Prostate gland (tissue), 2 donors: ENCODE results near the gene MAD1L1. TPM values are rescaled to one million over a fixed set of nuclear protein-coding genes. Genes with fewer than 3 reads are reported as not detected.

Experiments used
- DNase-seq: peaks from one replicate; pipeline ENCODE4 v3.0.0-alpha.2; 2019; ENCODE audit warnings: low spot score
- H3K27ac ChIP-seq, 2 donors: fragments of 200-600 bp; sonication (generic); 2 replicates each; pipeline ENCODE4 v1.5.1; 2017 to 2019
- H3K27me3 ChIP-seq: fragments of 200-600 bp; sonication (generic); replicated peaks from 2 replicates; pipeline ENCODE4 v1.5.1; 2019; ENCODE audit not compliant: insufficient read depth
- H3K36me3 ChIP-seq, 2 donors: fragments of 200-600 bp; sonication (generic); 1 replicate in 1 of 2; 2 replicates in 1 of 2; pipeline versions ENCODE4 v1.5.1 to v1.8.1; 2017 to 2019
- H3K4me1 ChIP-seq: fragments of 200-600 bp; sonication (generic); replicated peaks from 2 replicates; pipeline ENCODE4 v1.5.1; 2019
- H3K4me3 ChIP-seq, 2 donors: fragments of 200-600 bp; sonication (generic); 2 replicates each; pipeline ENCODE4 v1.5.1; 2017 to 2019
- H3K9me3 ChIP-seq: fragments of 200-600 bp; sonication (generic); 2 replicates; pipeline ENCODE4 v1.5.1; 2017
- POLR2A ChIP-seq: fragments of 450-650 bp; IDR thresholded peaks from one replicate; pipeline ENCODE4 v1.6.1; 2016; ENCODE audit warnings: antibody characterized with exemption, mild to moderate bottlenecking
- POLR2AphosphoS5 ChIP-seq: sonication (generic); formaldehyde crosslinking; IDR thresholded peaks from one replicate; pipeline ENCODE4 v1.6.1; 2017; ENCODE audit warnings: antibody characterized with exemption
- WGBS: methylation state at CpG from one replicate; pipeline ENCODE4 v1.1.5; 2018; 5-methylcytosine and 5-hydroxymethylcytosine counted together
- intact Hi-C: fragments of 100-400 bp; cut with DNase I; formaldehyde crosslinking; loops from one replicate; pipeline ENCODE4 v1.14.2; 2022
- total RNA-seq, 2 donors: library from RNA; depleted of rRNA; stranded (reverse); fragments of >200 nt; gene quantifications; one replicate each; pipeline ENCODE4 v1.1.0, GENCODE V29; 2016
- TF ChIP-seq, protein P1 (sequence below), 4 experiments: fragments of 200-600 bp in 2 of 4; fragments of 450-650 bp in 2 of 4; sonication (generic) in 2 of 4; IDR thresholded peaks; 1 replicate in 3 of 4; 2 replicates in 1 of 4; pipeline ENCODE4 v1.5.1; 2016 to 2019; ENCODE audit warnings: antibody characterized with exemption in 4 of 4, mild to moderate bottlenecking in 2 of 4, moderate library complexity in 2 of 4

MAD1L1 gene
- total RNA-seq, 2 donors from 2014 or later, result 79.3 to 91.9 TPM

DNA sequence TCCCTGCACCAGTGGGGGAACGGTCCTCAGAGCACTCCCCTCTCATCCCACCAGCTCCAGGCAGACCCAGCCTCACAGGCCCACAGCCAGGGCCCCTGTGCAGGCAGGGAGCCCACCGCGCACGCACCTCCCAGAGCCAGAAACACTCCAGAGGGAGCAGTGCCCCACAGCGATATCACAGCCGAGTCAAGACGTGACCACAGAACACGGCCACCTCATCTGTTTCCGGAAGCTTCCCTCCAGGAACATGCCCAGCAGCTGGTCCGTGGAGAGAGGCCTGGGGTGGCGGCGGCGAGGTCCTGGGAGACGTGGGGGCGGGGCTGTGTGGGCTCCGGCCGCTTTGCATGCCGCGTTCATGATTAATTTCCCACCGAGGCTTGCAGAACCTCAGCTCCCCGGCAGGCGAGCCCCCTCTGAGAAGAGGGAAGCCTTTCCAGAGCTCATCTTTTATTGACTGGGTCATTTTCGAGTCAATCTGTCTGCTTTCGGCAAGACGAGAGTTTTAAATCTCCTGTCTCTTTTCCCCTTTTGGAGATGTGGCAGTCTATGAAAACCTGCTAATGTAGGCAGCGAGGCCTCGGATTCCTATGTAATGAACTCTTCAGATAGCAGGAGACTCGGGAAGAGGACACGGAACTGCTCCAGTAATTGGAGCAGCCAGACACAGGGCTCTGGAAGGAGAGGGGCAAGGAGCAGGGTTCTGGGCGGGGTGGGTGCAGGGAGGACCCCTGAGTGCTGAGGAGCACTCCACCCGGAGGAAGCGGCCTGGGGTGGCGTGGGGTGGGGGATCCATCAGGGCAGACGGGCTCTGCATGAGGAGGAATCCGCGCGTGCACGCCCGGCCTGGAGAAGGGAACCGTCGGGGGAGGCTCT is 319.9 kb downstream of the MAD1L1 start:
- H3K36me3 ChIP-seq, result no peaks in the 10 kb centered on the region
- DNase-seq, result no peak
- no peaks in the 10 kb centered on the region for H3K4me1 ChIP-seq
- no peak for TF ChIP-seq POLR2A
- H3K27ac ChIP-seq, result no peak overlapping the region
- H3K4me3 ChIP-seq, result no peak overlapping the region
- no peaks in the 10 kb centered on the region for H3K27me3 ChIP-seq
- intact Hi-C loops, result no loop called here
- WGBS, result 68% methylated on average over 41 of the region's 41 CpGs
- no peaks in the 10 kb centered on the region for H3K9me3 ChIP-seq

DNA sequence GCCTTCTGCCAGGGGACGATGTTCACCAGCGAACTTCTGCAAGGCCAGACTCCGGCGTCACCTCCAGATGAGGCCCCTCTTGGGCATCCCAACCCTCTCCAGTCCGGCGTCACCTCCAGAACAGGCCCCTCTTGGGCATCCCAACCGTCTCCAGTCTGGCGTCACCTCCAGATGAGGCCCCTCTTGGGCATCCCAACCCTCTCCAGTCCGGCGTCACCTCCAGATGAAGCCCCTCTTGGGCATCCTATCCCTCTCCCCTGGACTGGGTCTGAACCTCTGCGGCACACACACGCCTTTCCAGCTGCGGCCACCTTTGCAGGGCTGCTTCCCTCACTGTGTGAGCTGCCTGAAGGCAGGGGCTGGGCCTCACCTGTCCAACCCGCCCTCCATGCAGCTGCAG is 321.2 kb downstream of the MAD1L1 start:
- Histone ChIP-seq H3K36me3 (no peaks in the 10 kb centered on the region), H3K27me3 (no peaks in the 10 kb centered on the region), H3K4me3 (no peak overlapping the region), H3K9me3 (no peaks in the 10 kb centered on the region), H3K27ac (no peak overlapping the region), H3K4me1 (no peaks in the 10 kb centered on the region)
- TF ChIP-seq POLR2AphosphoS5 (no peak), POLR2A (no peak)
- TF ChIP-seq, protein P1, sequence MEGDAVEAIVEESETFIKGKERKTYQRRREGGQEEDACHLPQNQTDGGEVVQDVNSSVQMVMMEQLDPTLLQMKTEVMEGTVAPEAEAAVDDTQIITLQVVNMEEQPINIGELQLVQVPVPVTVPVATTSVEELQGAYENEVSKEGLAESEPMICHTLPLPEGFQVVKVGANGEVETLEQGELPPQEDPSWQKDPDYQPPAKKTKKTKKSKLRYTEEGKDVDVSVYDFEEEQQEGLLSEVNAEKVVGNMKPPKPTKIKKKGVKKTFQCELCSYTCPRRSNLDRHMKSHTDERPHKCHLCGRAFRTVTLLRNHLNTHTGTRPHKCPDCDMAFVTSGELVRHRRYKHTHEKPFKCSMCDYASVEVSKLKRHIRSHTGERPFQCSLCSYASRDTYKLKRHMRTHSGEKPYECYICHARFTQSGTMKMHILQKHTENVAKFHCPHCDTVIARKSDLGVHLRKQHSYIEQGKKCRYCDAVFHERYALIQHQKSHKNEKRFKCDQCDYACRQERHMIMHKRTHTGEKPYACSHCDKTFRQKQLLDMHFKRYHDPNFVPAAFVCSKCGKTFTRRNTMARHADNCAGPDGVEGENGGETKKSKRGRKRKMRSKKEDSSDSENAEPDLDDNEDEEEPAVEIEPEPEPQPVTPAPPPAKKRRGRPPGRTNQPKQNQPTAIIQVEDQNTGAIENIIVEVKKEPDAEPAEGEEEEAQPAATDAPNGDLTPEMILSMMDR (IDR thresholded peaks at IDR 0.05), result no peak
- intact Hi-C loops, result no loop called here
- WGBS, result 91% methylated on average over 14 of the region's 14 CpGs
- no peak for DNase-seq

DNA sequence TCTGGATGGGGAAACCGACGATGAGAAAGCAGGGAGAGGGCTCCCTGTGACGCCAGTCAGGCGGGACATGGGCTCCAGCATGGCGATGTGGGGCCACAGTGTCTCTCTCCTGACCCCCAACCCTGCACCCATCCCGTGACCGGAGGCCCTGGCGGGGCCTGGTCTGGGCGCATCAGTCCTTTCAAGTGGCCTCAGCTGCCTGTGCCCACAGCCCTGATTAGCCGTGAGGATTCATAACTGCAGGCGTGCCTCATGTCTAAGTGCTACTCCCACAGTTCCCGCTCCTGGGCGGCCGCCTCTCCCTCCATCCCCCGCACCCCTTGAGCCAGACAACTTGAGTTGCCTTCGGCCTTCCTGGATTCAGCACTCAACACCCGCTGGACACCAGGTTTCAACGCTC is 321.9 kb downstream of the MAD1L1 start:
- WGBS, result 93% methylated on average over 18 of the region's 18 CpGs
- intact Hi-C loops, result no loop called here
- H3K27me3 ChIP-seq, result no peaks in the 10 kb centered on the region

DNA sequence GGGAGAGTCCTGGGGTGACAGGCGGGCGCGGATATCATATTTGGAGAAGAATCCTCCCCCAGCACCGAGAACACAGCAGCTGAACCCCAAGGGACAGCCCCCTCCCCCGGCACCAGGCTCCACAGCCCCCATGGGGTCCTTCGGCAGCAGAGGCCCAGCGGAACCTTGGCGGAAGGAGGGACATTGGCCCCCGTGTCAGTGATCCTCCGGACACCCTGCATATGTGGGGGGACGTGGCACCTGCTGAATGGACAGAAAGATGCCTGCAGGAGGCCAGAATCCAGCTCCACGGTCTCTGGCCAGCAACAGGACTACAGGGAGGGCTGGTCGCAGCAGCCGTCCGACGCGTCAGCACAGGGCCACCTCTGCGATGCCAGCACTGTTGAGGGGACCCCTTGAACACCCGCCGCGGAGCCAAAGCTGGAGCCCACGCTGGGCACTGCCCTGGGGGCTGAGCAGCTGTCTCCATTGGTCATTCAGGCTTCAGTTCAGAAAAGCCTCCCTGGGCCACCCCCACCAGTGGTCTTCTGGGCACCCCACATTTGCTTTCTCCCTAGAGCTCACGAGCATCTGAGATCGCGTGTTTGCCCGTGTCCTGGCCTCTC is 322.6 kb downstream of the MAD1L1 start:
- H3K36me3 ChIP-seq, result no peaks in the 10 kb centered on the region

More for the DNA sequence above, 321.9 kb downstream of the MAD1L1 start:
- TF ChIP-seq POLR2A (no peak), POLR2AphosphoS5 (no peak)
- TF ChIP-seq, protein P1 (IDR thresholded peaks at IDR 0.05), result no peak
- Histone ChIP-seq H3K36me3 (no peaks in the 10 kb centered on the region), H3K27ac (no peak overlapping the region), H3K4me3 (no peak overlapping the region), H3K9me3 (no peaks in the 10 kb centered on the region), H3K4me1 (no peaks in the 10 kb centered on the region)
- no peak for DNase-seq

DNA sequence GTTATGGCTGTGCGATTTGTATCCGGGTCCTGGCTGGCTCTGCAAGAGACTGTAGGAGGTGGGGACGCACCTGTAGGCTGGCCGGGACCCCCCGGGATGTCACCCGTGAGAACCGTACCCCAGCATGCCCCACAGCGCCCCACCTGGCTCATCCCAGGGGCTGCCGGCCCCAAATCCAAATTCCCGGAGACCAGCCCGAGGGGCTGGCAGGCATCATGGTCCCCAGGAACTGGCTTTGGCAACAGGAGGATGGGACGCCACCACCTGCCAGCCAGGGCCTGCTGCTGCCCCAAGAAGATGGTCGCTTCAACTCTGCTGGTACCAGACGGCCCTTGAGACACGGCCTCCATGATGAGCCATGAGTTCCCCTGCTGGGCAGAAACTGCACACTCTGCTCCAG is 323.3 kb downstream of the MAD1L1 start:
- Histone ChIP-seq H3K4me1 (no peaks in the 10 kb centered on the region), H3K36me3 (no peaks in the 10 kb centered on the region), H3K27ac (no peak overlapping the region), H3K9me3 (no peaks in the 10 kb centered on the region), H3K4me3 (no peak overlapping the region), H3K27me3 (no peaks in the 10 kb centered on the region)
- DNase-seq, result no peak
- WGBS, result 91% methylated on average over 13 of the region's 15 CpGs
- intact Hi-C loops, result no loop called here
- TF ChIP-seq, protein P1 (IDR thresholded peaks at IDR 0.05), result no peak
- TF ChIP-seq POLR2AphosphoS5, result no peak
- no peak for TF ChIP-seq POLR2A

More for the DNA sequence above, 322.6 kb downstream of the MAD1L1 start:
- TF ChIP-seq, protein P1 (IDR thresholded peaks at IDR 0.05), result no peak
- no peak for TF ChIP-seq POLR2A
- no peak for TF ChIP-seq POLR2AphosphoS5
- DNase-seq, result no peak
- intact Hi-C loops, result no loop called here
- Histone ChIP-seq H3K27ac (no peak overlapping the region), H3K9me3 (no peaks in the 10 kb centered on the region), H3K4me3 (no peak overlapping the region), H3K4me1 (no peaks in the 10 kb centered on the region), H3K27me3 (no peaks in the 10 kb centered on the region)
- whole genome bisulfite sequencing, result 94% methylated on average over 26 of the region's 26 CpGs
